Stimulated activated CD4-positive, alpha-beta T cell treated with anti-CD3 and anti-CD28 coated beads, Interleukin-12 subunit alpha, Interleukin-12 subunit beta, amount 100 ng/mL, for 4 hours (primary cell): ENCODE measurements around the gene APOBEC3C.
"Not testable (repeated sequence)": the region's sequence is repeated elsewhere in the genome, so short reads cannot be mapped to it uniquely, and the experiment has no call there.

Experiments
- DNase-seq: peaks from one replicate; pipeline ENCODE4 v3.0.0-alpha.2; 2020

Gene APOBEC3C

DNA sequence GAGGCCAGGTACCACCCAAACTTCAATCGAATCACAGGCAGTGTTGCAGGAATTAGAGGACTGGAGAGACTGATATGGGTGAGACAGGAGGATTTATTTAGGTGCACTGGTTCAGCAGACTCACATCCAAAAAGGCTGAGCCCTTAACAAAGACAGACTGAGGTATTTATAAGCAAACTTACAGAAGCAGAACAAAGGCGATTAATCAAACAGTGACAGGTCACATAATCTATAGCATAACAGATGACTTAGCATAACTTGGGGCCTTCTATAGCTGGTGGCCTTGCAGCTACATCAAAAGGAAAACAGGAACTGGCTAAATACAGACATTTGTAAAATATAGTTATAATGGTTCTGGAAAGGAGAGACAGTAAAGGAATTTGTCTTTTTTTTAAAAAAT is 29.8 kb upstream of the APOBEC3C start:
- DNase-seq, result no peak

DNA sequence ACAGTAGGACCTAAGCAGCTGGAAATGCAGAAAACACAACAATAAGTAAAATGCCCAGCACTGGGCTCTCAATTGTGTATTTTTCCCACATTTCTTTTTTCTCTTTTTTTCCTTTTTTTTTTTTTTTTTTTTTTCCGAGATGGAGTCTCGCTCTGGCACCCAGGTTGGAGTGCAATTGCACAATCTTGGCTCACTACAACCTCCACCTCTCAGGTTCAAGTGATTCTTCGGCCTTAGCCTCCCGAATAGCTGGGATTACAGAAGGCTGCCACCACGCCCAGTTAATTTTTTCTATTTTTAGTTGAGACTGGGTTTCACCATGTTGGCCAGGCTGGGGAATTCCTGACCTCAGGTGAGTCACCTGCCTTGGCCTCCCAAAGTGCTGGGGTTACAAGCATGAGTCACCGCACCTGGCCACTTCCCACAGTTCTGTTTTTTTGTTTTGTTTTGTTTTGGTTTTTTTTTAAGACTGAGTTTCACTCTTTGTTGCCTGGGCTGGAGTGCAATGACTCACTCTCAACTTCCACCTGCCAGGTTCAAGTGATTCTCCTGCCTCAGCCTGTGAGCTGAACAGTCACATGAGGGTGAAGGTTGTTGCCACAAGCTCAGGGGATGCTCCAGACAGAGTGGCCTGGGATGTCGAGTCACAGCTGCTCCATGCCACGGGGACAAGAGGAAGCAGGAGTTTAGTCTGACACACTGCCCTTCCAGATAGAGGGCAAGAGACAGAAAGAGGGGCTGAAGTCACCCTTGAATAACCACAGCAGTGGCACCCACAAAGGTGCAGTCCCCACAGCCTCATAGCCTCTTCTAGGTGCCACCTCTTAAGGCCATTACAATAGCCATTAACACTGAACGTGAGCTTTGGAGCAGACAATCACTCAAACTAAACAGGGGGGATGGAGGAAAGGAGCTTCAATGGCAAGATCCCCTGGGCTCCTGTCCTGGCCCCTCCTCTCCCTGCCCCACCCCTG is 29.0 kb upstream of the APOBEC3C start:
- peak; percentile 72 for DNase-seq

DNA sequence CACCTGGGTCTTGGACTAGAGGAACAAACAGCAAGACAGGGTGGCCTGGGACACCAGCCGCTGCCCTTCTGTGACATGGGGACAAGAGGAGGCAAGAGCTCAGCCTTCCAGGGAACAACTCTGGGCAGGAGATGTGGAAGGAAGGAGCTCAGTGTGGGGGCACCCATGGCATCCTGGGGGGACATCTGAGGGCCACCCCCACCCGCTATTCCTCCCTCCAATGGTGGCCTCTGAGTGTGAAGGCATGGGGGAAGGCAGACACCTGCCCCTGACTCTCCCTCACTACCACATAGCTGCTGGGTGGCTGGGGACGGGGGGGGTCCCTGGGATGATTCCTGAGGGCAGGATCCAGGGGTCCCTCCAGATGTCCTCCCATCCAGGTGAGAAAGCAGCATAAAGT is 27.4 kb upstream of the APOBEC3C start:
- DNase-seq, result no peak

DNA sequence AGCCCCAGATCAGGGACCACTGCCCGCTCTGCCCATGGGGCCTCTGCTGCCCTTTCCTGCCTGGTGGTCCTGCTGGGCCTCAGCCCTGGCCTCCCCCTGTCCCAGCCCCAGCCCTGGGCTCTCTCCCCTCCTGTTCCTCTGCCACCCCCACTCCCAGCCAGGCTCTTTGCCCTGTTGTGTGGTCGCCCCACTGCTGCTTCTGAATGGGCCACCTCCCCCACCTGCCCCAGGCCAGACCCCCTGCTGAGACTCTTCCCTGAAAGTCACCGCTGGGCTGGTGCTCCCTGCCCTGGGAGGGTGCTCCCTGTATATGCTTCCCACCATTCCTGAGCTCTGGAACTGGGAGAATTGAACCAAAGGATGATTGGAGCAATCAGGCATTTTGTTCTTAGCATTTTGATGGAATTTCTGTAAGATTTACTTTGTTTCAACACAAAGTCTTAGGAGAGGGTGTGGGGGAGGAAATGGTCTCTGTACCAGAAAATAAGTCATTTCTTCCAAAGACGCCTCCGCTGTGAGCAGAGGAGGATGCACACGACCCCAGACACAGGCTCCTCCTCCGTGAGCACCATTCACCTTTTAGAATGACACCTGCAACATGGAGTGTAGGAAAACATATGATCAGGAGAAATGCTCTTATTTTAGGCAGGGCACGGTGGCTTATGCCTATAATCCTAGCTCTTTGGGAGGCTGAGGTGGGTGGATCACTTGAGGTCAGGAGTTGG is 26.7 kb upstream of the APOBEC3C start:
- DNase-seq, result no peak

DNA sequence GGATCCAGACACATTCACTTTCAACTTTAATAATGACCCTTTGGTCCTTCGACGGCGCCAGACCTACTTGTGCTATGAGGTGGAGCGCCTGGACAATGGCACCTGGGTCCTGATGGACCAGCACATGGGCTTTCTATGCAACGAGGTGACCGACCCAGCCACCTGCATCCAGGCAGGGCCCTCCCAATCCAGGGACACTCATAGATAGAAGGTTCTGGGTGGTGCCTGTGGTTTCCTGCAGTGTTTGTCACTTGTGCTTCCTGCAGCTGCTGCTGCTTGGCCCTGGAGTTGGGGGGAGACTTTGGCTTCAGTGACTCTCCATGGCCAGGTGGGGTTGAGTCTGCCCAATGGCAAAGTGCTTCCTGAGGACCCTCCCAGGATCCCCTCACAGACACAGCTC is 24.6 kb upstream of the APOBEC3C start:
- DNase-seq, result no peak

DNA sequence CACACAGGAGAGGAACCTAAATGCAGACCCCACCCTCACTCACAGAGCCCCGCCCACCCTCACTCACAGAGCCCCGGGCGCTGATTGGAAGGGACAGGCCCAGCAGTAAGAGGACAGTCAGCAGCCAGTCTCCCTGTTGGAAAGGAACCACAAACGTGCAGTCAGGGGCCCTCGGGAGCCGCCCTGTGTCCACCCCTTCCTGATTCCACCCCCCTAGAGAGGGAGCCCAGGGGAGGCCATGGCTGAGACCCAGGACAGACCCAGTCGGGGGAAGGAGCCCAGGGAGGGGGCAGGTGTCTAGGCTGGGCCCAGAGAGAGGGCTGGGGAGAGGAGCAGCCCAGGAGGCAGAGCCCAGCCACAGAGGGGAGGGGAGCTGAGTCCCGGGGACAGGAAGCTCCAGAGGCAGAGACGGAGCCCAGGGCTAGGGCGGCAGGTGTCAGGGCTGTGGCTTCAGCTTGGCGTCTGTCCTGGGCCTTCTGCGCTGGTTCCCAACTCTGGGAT is 21.1 kb upstream of the APOBEC3C start:
- DNase-seq, result peak; percentile 23

DNA sequence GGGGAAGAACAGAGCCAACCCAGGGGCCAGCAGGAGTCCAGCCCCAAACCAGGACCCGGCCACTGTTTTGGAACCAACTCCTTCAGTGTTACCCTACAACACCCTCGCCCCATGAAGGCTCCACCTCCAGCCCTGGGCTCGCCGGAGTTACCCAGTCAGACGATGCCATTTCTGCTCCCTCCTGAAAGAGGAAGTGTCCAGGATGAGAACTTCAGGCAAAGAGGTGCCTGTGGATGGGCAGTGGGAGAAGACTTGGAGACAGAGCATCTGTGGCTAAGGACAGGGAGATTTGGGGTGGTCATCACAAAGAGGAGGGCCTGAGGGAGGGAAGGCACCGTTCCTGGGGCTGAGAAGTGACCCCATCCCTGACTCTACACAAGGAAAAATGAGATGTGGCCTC is 18.0 kb upstream of the APOBEC3C start:
- DNase-seq, result no peak

DNA sequence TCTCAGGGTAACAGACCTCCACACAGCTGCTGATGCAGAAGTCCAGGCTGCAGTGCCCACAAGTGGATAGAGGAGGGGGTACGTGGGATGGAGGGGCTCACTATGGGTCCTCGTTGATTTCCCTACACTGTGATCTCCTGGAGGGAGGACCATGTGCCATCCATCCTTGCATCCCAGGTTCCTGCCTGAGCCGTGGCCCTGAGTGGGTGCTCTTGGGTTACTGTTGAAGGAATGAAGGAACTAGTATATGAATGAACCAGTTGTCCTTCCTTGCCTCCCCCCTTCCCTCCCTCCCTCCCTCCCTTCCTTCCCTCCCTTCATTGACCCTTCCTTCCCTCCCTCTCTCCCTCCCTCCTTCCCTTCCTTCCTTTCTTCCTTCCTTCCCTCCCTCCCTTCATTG is 16.5 kb upstream of the APOBEC3C start:
- no peak for DNase-seq

DNA sequence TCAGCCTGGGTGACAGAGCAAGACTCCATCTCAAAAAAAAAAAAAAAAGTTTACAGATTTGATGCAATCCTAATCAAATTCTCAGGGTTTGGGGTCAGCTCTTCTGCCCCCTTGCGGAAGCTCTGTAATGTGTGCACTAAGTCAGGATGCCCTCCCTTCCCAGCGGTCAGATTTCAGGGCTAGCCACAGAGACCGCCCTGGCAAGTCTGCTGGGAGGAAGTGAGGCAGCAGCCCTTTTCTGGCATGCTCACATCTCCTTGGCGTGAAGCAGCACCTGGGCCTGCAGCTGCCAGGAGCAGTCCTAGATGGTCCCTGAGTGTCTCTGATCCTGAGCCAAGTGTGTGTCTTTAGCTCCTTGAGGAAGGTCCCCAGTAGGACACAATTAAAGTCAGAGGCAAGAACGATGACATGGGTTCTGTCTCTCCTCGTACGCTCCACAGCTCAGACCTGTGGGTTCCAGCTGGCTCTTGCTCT is 10.9 kb upstream of the APOBEC3C start:
- peak; percentile 60 for DNase-seq

DNA sequence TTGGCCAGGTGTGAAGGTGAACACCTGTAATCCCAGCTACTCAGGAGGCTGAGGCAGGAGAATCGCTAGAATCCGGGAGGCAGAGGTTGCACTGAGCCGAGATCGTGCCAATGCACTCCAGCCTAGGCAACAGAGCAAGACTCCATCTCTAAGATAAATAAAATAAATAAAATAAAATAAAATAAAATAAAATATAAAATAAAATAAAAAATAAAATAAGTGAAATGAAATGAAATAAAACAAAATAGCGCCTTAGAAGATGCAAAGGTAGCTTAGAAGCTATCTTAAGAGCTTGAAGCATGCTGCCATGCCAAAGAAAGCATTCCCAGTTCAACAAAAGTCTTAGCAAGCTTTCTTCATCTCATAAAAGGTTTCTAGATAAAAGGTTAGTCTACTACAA is 6.9 kb upstream of the APOBEC3C start:
- DNase-seq, result no peak

DNA sequence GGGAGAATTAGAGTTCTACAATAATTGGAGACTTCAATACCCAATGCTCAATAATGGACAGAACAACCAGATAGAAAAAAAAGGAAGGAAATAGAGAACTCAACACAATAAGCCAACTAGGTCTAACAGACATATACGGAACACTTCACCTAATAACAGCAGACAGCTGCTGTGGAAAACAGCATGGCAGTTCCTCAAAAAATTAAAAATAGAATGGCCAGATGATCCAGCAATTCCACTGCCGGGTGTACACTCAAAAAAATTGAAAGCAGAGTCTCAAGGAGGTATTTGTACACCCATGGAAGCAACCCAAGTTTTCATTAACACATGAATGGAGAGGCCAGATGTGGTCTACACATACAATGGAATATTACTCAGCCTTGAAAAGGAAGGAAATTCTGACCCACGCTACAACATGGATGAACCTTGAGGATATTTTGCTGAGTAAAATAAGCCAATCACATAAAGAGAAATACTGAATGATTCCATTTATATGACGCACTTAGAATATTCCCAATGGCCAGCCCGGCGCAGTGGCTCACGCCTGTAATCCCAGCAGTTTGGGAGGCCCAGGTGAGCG is 5.7 kb upstream of the APOBEC3C start:
- DNase-seq, result not testable (repeated sequence)

DNA sequence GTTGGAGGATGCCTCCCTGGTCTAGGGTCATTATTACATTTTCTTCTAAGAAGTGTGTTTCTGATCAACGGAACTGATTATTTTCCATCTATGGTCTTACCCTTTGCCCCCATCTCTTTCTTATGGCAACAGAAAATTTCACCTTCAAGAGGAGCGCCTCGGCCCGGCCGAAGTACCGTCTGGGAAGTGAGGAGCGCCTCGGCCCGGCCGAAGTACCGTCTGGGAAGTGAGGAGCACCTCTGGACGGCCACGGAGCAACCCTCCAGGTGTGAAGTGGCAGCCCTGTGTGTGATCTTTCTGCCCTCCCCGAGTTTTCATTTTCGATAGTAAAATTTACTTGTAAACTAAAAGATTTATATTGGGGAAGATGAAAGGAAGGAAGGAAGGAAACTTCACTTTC is 3.1 kb upstream of the APOBEC3C start:
- DNase-seq, result no peak

DNA sequence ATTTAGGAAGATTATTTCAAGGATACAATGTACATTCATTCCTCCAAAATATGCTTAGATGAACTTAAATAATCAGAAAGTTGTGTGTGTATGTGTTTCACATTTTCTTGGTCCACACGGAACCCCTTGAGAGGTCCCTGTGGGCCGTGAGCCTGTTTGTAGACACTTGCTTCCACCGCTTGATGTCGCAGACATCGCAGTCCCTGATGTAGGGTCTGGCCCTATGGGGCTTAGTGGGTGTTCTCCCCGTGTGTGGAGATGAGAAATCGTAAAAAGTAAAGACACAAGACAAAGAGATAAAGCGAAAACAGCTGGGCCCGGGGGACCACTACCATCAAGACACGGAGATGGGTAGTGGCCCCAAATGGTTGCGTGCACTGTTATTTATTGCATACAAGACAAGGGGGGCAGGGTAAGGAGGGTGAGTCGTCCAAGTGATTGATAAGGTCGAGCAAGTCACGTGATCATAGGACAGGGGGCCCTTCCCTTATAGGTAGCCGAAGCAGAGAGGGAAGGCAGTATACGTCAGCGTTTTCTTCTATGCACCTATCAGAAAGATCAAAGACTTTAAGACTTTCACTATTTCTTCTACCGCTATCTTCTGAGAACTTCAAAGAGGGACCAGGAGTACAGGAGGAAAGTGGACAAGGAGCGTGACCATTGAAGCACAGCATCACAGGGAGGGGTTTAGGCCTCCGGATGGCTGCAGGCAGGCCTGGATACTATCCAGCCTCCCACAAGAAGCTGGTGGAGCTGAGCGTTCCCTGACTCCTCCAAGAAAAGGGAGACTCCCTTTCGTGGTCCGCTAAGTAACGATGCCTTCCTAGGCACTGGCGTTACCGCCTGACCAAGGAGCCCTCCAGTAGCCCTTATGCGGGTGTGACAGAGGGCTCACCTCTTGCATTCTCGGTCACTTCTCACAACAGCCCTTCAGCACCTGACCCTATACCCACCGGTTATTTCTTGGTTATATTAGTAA is 1.2 kb upstream of the APOBEC3C start:
- DNase-seq, result no peak

DNA sequence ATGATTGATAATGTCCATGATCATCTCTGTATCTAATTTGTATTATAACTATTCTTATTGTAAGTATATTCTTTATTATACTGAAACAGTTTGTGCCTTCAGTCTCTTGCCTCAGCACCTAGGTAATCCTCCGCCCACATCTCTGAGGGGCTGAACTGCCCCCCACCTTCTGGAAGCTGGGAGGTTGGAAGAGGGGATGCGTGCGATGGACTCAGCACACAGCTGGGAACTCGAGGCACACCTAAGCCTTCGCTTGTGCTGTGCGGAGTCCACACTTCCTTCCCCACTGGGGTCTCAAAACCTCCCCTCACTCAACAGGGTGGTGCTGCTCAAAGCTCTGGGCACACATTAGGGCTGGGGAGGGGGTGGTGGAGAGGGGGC is 506 bp upstream of the APOBEC3C start:
- DNase-seq, result not testable (repeated sequence)

DNA sequence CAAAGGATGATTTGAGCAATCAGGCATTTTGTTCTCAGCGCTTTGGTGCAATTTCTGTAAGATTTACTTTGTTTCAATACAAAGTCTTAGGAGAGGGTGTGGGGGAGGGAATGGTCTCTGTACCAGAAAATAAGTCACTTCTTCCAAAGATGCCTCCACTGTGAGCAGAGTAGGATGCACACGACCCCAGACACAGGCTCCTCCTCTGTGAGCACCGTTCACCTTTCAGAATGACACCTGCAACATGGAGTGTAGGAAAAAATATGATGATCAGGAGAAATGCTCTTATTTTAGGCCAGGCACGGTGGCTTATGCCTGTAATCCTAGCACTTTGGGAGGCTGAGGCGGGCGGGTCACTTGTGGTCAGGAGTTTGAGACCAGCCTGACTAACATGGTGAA is 665 bp downstream of the APOBEC3C start:
- DNase-seq, result not testable (repeated sequence)

DNA sequence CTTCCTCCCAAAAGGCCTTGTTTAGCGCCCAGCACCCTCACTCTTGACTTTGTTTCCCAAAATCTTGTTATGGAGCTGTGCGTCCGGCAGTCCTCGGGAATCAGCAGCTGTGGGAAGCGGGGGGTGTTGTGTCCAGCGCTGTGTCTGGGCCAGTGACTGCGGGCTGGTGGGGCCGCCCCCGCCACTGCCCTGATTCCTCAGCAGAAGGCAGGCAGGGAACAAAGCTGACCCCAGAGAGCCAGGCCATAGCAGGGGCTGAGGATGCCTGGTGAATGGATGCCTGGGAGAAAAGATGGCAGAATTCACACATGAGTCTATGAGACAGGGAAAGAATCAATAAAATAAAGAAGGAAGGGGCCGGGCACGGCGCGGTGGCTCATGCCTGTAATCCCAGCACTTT is 2.5 kb downstream of the APOBEC3C start:
- DNase-seq, result no peak

DNA sequence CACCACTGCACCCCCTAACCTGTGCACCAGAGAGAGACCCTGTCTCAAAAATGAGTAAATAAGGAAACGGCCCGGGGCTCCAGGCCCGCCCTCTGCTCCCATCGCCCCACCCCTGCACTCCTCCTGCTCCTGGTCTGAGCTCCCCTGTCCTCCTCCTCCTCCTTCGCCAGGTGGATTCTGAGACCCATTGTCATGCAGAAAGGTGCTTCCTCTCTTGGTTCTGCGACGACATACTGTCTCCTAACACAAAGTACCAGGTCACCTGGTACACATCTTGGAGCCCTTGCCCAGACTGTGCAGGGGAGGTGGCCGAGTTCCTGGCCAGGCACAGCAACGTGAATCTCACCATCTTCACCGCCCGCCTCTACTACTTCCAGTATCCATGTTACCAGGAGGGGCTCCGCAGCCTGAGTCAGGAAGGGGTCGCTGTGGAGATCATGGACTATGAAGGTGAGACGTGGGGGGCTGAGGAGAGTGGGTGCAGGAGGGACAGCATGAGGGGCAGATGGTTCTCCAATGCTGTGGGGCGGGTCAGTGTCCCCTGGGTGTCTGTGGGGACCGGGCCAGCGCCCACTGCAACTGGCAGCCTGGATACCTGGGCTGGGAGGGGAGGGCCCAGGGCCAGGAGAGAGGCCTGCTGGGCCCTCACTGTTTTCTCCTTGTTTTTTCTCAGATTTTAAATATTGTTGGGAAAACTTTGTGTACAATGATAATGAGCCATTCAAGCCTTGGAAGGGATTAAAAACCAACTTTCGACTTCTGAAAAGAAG is 3.7 kb downstream of the APOBEC3C start:
- no peak for DNase-seq

DNA sequence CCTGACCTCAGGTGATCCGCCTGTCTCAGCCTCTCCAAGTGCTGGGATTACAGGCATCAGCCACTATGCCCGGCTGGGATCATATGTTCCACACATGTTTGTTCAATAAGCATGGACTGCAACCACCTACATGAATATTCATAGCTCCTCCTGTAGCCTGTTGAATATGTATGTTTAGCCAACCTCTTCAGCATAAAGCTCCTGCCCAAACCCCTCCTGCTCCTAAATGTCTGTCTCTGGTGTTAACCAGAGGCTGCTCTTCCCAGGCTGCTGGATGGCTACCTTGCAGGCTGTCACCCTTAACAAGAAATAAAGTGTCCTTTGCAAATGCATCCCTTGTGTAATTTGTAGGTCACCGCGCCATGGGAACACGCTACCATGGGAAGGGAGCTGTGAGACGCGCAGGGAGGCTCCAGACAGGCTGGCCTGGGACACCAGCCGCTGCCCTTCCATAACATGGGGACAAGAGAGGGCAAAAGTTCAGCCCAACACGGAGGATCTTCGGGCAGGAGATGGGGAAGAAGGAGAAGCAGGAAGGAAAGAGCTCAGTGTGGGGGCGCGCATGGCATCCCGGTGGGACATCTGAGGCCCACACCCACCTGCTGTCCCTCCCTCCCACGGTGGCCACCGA is 6.1 kb downstream of the APOBEC3C start:
- DNase-seq, result not testable (repeated sequence)

DNA sequence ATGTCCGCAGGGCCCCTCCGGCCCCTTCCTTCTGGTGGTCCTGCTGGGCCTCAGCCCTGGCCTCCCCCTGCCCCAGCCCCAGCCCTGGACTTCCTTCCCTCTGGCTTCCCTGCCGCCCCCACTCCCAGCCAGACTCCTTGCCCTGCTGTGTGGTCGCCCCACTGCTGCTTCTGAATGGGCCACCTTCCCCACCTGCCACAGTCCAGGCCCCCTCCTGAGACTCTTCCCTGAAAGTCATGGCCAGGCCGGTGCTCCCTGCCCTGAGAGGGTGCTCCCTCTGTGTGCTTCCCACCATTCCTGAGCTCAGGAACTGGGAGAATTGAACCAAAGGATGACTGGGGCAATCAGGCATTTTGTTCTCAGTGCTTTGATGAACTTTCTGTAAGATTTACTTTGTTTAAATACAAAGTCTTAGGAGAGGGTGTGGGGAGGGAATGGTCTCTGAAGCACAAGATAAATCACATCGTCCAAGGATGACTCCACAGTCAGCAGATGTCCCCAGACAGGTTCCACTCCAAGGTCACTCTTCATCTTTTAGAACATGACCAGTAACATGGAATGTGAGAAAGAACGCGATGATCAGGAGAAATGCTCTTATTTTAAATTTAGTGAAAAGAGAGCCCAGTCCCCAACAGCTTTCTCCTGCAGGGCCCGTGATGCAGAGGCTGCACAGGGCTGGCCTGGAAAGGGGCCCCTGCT is 7.6 kb downstream of the APOBEC3C start:
- no peak for DNase-seq
